GM12891 (cell line): ENCODE measurements around the gene RNF157.
"Not testable (repeated sequence)": the region's sequence is repeated elsewhere in the genome, so short reads cannot be mapped to it uniquely, and the experiment has no call there.

ENCODE experiments used
- DNase-seq: peaks from one replicate; pipeline ENCODE4 v3.0.0; 2011; ENCODE audit warnings: low spot score; ENCODE audit not compliant: insufficient read length
- FAIRE-seq: peaks from 2 replicates; lab custom pipeline; 2011; peaks lifted over from hg19 to GRCh38; lab: Jason Lieb, UNC
- PAX5 ChIP-seq: IDR thresholded peaks from 2 replicates; pipeline ENCODE4 v1.6.1; 2011; ENCODE audit warnings: low read length, moderate library complexity, mild to moderate bottlenecking; ENCODE audit not compliant: insufficient read depth, severe bottlenecking
- POLR2A ChIP-seq: IDR thresholded peaks from 2 replicates; pipeline ENCODE4 v1.6.1; 2011; ENCODE audit warnings: low read depth, low read length, control low read depth
- POLR2AphosphoS5 ChIP-seq: IDR thresholded peaks from 2 replicates; pipeline ENCODE4 v1.6.1; 2011; ENCODE audit warnings: low read depth, low read length, control low read depth
- POU2F2 ChIP-seq: IDR thresholded peaks from 2 replicates; pipeline ENCODE4 v1.6.1; 2011; ENCODE audit warnings: low read depth, mild to moderate bottlenecking, control low read depth, low read length, moderate library complexity
- SPI1 ChIP-seq: IDR thresholded peaks from 2 replicates; pipeline ENCODE4 v1.6.1; 2011; ENCODE audit warnings: low read depth, low read length, control low read depth
- TAF1 ChIP-seq: IDR thresholded peaks from 2 replicates; pipeline ENCODE4 v1.6.1; 2011; ENCODE audit warnings: low read depth, low read length, control low read depth

RNF157 gene

GRCh38 chr17:76270127-76270592 is 29.9 kb upstream of the RNF157 start:
- FAIRE-seq (no peak), DNase-seq (no peak)
- TF ChIP-seq POLR2AphosphoS5 = no peak
- peak; percentile 29; the same call in 1 of the 2 replicates for TF ChIP-seq POU2F2

DNA sequence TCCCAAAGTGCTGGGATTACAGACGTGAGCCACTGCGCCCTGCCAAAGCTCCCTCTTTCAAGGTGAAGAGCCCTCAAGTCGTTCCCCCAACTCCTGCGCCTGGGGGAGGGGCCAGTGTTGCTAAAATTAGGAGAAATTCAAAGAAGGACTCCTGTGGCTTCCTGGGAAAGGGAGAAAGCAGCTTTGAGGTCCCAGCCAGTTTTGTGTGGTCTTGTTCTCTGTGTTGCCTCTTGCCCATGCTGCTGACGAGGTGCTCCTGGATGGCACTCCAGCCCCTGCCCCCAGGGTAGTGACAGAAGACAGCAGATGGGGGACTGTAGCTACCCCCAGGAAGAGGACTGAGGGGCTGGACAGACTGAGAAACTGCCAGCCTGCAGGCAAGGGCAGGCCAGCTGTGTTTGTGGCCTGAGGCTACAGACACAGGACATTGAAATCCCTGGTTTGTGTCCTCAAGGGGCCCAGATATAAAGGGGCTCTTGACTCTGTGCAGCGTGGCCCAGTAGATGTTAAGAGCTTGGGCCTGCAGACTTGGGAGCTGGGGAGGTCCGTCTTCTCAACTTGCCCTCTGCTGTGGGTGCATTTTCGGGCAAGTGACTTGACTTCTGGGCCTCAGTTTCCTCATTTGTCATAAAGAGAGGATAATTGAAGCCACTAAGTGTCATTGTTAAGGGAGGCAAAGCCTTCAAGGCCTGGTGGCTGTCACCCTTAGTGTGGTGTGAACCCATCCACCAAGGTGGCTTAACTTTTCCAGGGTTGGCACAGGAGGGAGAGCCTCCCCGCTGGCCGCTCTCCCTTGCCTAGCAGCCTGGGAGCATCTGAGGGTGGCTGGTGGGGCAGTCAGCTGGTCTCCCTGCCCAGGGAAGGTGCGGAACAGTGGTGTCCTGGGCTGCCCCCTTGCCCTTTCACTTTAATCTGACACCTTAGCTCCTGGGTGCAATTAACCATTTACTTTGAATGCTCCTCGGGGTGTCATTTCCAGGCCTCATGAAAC is 29.0 kb upstream of the RNF157 start:
- peak; percentile 58 for FAIRE-seq
- TF ChIP-seq POLR2AphosphoS5 (peak; percentile 84), POLR2A (peak; percentile 80), PAX5 (no peak)
- DNase-seq = no peak

GRCh38 chr17:76268015-76268749 is 27.9 kb upstream of the RNF157 start:
- TF ChIP-seq POLR2A (peak; percentile 88), TAF1 (peak; percentile 78), POLR2AphosphoS5 (peak; percentile 93), PAX5 (peak; percentile 19), POU2F2 (peak; percentile 66; the same call in 1 of the 2 replicates), SPI1 (peak; percentile 59)
- DNase-seq (no peak), FAIRE-seq (peak; percentile 89)

DNA sequence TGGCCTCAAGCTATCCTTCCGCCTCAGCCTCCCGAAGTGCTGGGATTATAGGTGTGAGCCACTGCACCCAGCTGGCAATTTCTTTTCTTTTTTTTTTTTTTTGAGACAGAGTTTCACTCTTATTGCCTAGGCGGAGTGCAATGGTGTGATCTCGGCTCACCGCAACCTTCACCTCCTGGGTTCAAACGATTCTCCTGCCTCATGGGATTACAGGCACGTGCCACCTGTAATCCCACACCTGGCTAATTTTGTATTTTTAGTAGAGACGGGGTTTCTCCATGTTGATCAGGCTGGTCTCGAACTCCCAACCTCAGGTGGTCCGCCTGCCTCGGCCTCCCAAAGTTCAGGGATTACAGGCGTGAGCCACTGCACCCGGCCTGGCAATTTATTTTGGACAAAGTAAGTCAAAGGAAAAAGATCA is 27.3 kb upstream of the RNF157 start:
- DNase-seq, FAIRE-seq: not testable (repeated sequence)

DNA sequence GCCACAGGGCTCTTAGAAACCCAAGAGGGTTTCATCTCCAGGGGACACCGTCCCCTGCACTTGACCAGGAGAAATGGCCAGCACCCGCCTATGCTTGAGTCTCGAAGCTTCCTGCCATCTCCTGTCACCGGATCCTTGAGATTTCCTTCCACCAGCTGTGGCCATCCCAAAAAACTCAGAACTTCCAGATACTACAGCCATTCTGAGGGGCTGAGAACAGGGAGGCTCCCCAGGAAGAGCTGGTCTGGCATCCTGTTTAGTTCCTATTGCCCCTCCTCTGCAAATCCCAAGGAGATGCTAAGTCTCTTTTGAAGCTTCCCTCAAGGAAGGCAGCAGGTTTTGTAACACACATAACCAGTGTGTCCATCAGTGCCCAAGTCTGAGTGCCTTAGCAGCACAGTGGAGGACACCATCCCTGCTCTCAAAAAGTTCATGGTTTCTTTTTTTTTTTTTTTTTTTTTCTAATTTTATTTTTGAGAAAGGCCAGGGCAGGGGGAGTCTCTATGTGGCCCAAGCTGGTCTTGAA is 26.8 kb upstream of the RNF157 start:
- FAIRE-seq (no peak), DNase-seq (no peak)
- no peak for TF ChIP-seq POU2F2
- TF ChIP-seq PAX5 = no peak
- TF ChIP-seq POLR2A = no peak; the same call in 1 of the 2 replicates

DNA sequence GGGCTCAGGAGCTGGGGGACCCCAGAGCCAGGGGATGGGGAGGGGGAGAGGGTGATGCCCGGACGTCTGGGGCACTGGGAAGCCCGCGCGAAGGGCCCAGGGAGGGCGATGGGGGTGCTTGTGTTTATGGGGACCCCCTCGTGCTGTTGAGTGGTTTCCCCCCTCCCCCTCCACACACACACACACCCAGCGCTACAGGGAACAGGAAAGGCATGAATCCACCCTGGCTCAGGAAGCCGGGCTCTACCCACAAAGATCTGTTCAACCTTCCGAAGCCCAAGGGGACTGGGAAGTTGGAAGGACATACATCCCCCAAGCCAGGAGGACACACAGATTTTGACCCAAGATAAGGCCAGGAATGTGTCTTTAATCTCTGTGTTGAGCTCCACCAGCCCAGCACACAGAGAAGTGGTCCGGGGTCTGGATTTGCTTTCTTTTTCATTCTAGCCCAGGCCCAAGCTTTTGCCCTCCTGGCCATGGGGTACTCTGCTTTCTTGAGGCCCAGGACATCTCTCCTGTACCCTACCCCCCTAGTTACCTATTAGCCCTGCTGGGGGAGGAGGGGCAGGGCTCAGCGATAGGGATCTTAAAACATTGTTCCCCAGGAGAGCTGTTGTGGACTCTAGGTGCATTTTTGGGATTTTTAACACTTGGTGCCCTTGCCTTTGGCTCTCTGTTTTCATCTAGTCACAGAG is 26.1 kb upstream of the RNF157 start:
- peak; percentile 44 for TF ChIP-seq POLR2A
- TF ChIP-seq SPI1 = no peak
- no peak for TF ChIP-seq POU2F2
- no peak for DNase-seq

GRCh38 chr17:76265624-76266243 is 25.4 kb upstream of the RNF157 start:
- DNase-seq = no peak
- FAIRE-seq = no peak
- peak; percentile 19; the same call in 1 of the 2 replicates for TF ChIP-seq TAF1
- TF ChIP-seq SPI1 = no peak

More for the DNA sequence above, 26.1 kb upstream of the RNF157 start:
- FAIRE-seq = no peak

GRCh38 chr17:76264755-76265623 is 24.7 kb upstream of the RNF157 start, which contains the start of gene UBALD2:
UBALD2 (plus strand) TSS chr17:76265348; CDS start chr17:76265506, 158 bp downstream.
- FAIRE-seq = peak; percentile 82
- TF ChIP-seq TAF1 (peak; percentile 56; the same call in 1 of the 2 replicates), SPI1 (peak; percentile 44; the same call in 1 of the 2 replicates), POU2F2 (no peak)
- peak; percentile 88 for DNase-seq

DNA sequence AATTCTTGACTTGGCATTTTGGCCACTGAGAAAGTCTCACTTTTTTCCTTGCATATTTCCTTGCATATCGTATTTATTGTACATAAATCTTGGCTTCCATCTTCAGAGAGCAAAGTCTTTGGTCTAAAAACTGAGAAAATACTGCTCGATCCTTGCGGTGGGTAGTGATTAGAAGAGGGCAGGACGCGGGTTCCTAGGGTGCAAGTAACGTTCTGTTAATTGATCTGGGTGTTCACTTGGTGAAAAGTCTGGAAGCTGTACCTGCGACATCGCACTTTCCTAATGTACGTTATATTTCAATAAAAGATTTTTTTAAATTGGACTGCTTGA is 24.1 kb upstream of the RNF157 start:
- TF ChIP-seq SPI1 (no peak), POLR2A (no peak), TAF1 (no peak), POLR2AphosphoS5 (no peak), POU2F2 (no peak), PAX5 (no peak)

More for the DNA sequence above, 24.1 kb upstream of the RNF157 start:
- DNase-seq (no peak), FAIRE-seq (no peak)
